GM12878 (cell line): ENCODE data around the gene EEF1AKMT2.

Experiments used
- CTCF ChIP-seq, 3 experiments: IDR thresholded peaks in 2 of 3; conservative IDR thresholded peaks in 1 of 3; 2 replicates each; pipeline ENCODE4 v1.5.1; 2011; ENCODE audit warnings: low read depth in 3 of 3, low read length in 3 of 3, mild to moderate bottlenecking in 3 of 3, control low read depth in 2 of 3, moderate library complexity in 2 of 3, inconsistent platforms in 1 of 3, mixed read lengths in 1 of 3; ENCODE audit not compliant: control insufficient read depth in 2 of 3, insufficient read depth in 1 of 3; ENCODE audit errors: extremely low read depth in 1 of 3
- SKIL ChIP-seq: fragments of 450-650 bp; IDR thresholded peaks from 2 replicates; pipeline ENCODE4 v1.6.1; 2017; ENCODE audit warnings: mild to moderate bottlenecking, low read depth, inconsistent platforms; ENCODE audit not compliant: poor library complexity, severe bottlenecking
- ZNF274 ChIP-seq: IDR thresholded peaks from one replicate; pipeline ENCODE4 v1.8.0; 2011; ENCODE audit not compliant: insufficient read length, insufficient read depth
- TF ChIP-seq, protein P1 (sequence below): IDR thresholded peaks from 2 replicates; pipeline ENCODE4 v1.6.1; 2012; ENCODE audit warnings: mild to moderate bottlenecking, low read depth, low read length

GRCh38 chr10:124798781-124799180 lies 7.1 kb upstream of the EEF1AKMT2 start:
- TF ChIP-seq CTCF (IDR thresholded peaks at IDR 0.05 in 2 of 3, conservative IDR thresholded peaks at IDR 0.05 in 1 of 3; ENCODE audit: control insufficient read depth in 2 of 3, extremely low read depth in 1 of 3, insufficient read depth in 1 of 3, low read depth in 3 of 3, low read length in 3 of 3) = no peak
- no peak for TF ChIP-seq SKIL
- no peak for TF ChIP-seq ZNF274
- TF ChIP-seq, protein P1, sequence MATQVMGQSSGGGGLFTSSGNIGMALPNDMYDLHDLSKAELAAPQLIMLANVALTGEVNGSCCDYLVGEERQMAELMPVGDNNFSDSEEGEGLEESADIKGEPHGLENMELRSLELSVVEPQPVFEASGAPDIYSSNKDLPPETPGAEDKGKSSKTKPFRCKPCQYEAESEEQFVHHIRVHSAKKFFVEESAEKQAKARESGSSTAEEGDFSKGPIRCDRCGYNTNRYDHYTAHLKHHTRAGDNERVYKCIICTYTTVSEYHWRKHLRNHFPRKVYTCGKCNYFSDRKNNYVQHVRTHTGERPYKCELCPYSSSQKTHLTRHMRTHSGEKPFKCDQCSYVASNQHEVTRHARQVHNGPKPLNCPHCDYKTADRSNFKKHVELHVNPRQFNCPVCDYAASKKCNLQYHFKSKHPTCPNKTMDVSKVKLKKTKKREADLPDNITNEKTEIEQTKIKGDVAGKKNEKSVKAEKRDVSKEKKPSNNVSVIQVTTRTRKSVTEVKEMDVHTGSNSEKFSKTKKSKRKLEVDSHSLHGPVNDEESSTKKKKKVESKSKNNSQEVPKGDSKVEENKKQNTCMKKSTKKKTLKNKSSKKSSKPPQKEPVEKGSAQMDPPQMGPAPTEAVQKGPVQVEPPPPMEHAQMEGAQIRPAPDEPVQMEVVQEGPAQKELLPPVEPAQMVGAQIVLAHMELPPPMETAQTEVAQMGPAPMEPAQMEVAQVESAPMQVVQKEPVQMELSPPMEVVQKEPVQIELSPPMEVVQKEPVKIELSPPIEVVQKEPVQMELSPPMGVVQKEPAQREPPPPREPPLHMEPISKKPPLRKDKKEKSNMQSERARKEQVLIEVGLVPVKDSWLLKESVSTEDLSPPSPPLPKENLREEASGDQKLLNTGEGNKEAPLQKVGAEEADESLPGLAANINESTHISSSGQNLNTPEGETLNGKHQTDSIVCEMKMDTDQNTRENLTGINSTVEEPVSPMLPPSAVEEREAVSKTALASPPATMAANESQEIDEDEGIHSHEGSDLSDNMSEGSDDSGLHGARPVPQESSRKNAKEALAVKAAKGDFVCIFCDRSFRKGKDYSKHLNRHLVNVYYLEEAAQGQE = no peak
